ENCODE results near the gene HRAS.

DNA sequence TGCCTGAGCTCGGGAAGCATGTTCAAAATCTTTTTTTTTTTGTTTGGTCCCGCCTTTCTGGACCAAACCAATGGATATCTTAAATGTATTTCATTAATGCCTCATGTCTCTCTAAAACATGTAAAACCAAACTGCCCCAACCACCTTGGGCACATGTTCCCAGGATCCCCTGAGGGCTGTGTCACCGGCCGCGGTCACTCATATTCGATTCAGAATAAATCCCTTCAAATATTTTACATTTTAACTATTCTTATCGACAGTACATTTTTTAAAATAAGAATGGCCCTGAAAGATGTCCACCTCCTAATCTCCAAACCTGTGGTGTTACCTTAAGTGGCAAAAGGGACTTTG is 30.4 kb downstream of the HRAS start:
- TF ChIP-seq, protein P1, sequence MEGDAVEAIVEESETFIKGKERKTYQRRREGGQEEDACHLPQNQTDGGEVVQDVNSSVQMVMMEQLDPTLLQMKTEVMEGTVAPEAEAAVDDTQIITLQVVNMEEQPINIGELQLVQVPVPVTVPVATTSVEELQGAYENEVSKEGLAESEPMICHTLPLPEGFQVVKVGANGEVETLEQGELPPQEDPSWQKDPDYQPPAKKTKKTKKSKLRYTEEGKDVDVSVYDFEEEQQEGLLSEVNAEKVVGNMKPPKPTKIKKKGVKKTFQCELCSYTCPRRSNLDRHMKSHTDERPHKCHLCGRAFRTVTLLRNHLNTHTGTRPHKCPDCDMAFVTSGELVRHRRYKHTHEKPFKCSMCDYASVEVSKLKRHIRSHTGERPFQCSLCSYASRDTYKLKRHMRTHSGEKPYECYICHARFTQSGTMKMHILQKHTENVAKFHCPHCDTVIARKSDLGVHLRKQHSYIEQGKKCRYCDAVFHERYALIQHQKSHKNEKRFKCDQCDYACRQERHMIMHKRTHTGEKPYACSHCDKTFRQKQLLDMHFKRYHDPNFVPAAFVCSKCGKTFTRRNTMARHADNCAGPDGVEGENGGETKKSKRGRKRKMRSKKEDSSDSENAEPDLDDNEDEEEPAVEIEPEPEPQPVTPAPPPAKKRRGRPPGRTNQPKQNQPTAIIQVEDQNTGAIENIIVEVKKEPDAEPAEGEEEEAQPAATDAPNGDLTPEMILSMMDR (IDR thresholded peaks at IDR 0.05 in 8 of 11, conservative IDR thresholded peaks at IDR 0.05 in 3 of 11), result no peak
- TF ChIP-seq POLR2A (IDR thresholded peaks at IDR 0.05) (no peak), POLR2AphosphoS5 (IDR thresholded peaks at IDR 0.05) (no peak)

All from spleen (tissue), 7 donors.